ENCODE data around the gene FLOT2.
"Not testable (repeated sequence)": the region's sequence is repeated elsewhere in the genome, so short reads cannot be mapped to it uniquely, and the experiment has no call there.

The FLOT2 gene

GRCh38 chr17:28896884-28897768 lies at the start of gene FLOT2:
Gene FLOT2, minus strand, starts transcription at chr17:28897733. Its CDS starts 159 bp downstream, at chr17:28897574.
- DNase-seq (ENCODE audit: low read depth) = peak; percentile 56

GRCh38 chr17:28946239-28946638 lies 48.7 kb upstream of the FLOT2 start:
- DNase-seq (ENCODE audit: low read depth) = no peak

- no peak for DNase-seq (ENCODE audit: low read depth)
Measured at GRCh38 chr17:28944862-28945741, 47.6 kb upstream of the FLOT2 start.

- no peak for DNase-seq (ENCODE audit: low read depth)
Measured at GRCh38 chr17:28944343-28944742, 46.8 kb upstream of the FLOT2 start.

GRCh38 chr17:28942925-28943324 lies 45.4 kb upstream of the FLOT2 start:
- DNase-seq (ENCODE audit: low read depth) = no peak

GRCh38 chr17:28941251-28941650 lies 43.7 kb upstream of the FLOT2 start:
- no peak for DNase-seq (ENCODE audit: low read depth)

- no peak for DNase-seq (ENCODE audit: low read depth)
Measured at GRCh38 chr17:28940675-28941074, 43.1 kb upstream of the FLOT2 start.

- no peak for DNase-seq (ENCODE audit: low read depth)
Measured at GRCh38 chr17:28940142-28940541, 42.6 kb upstream of the FLOT2 start.

GRCh38 chr17:28938552-28938951 lies 41.0 kb upstream of the FLOT2 start:
- DNase-seq (ENCODE audit: low read depth) = no peak

- DNase-seq (ENCODE audit: low read depth) = no peak
Measured at GRCh38 chr17:28937044-28937729, 39.7 kb upstream of the FLOT2 start.

- DNase-seq (ENCODE audit: low read depth) = no peak
Measured at GRCh38 chr17:28935744-28936460, 38.4 kb upstream of the FLOT2 start.

GRCh38 chr17:28934508-28934907 lies 37.0 kb upstream of the FLOT2 start:
- DNase-seq (ENCODE audit: low read depth) = not testable (repeated sequence)

- no peak for DNase-seq (ENCODE audit: low read depth)
Measured at GRCh38 chr17:28929787-28930186, 32.3 kb upstream of the FLOT2 start.

GRCh38 chr17:28928061-28928460 lies 30.5 kb upstream of the FLOT2 start:
- DNase-seq (ENCODE audit: low read depth) = no peak

GRCh38 chr17:28926786-28927185 lies 29.3 kb upstream of the FLOT2 start:
- no peak for DNase-seq (ENCODE audit: low read depth)

- no peak for DNase-seq (ENCODE audit: low read depth)
Measured at GRCh38 chr17:28926366-28926765, 28.8 kb upstream of the FLOT2 start.

GRCh38 chr17:28925912-28926365 lies 28.4 kb upstream of the FLOT2 start:
- peak; percentile 20 for DNase-seq (ENCODE audit: low read depth)

- no peak for DNase-seq (ENCODE audit: low read depth)
Measured at GRCh38 chr17:28920201-28920600, 22.7 kb upstream of the FLOT2 start.

- no peak for DNase-seq (ENCODE audit: low read depth)
Measured at GRCh38 chr17:28918295-28918694, 20.8 kb upstream of the FLOT2 start.

GRCh38 chr17:28917465-28917864 lies 19.9 kb upstream of the FLOT2 start:
- no peak for DNase-seq (ENCODE audit: low read depth)

- no peak for DNase-seq (ENCODE audit: low read depth)
Measured at GRCh38 chr17:28917029-28917428, 19.5 kb upstream of the FLOT2 start.
